Neural cell (in vitro differentiated cells): ENCODE results near the gene HOXD8. TPM values are rescaled to one million over a fixed set of nuclear protein-coding genes. Genes with fewer than 3 reads are reported as not detected.

Experiments
- H2AFZ ChIP-seq: fragments of 200-600, 300-800 bp; sonication (generic), shearing (Covaris generic); 2 replicates; pipeline ENCODE4 v1.6.0; 2014; ENCODE audit warnings: low read depth, mild to moderate bottlenecking, antibody characterized with exemption, low read length, moderate library complexity
- H3F3A ChIP-seq: fragments of 200-600 bp; shearing (Covaris generic); 2 replicates; pipeline ENCODE4 v1.6.1; 2016; ENCODE audit warnings: mild to moderate bottlenecking, moderate library complexity, mixed read lengths, antibody characterized with exemption, low read length; ENCODE audit not compliant: insufficient read depth, poor library complexity, severe bottlenecking
- H3K27ac ChIP-seq: fragments of 200-600, 300-800 bp; sonication (generic), shearing (Covaris generic); 2 replicates; pipeline ENCODE4 v1.5.1; 2014; ENCODE audit warnings: mild to moderate bottlenecking, low read length, moderate library complexity
- H3K27me3 ChIP-seq: fragments of 300-800, 200-600 bp; sonication (generic), shearing (Covaris generic); 2 replicates; pipeline ENCODE4 v1.6.0; 2014; ENCODE audit warnings: mild to moderate bottlenecking, low read depth, low read length, moderate library complexity; ENCODE audit not compliant: insufficient read depth
- H3K36me3 ChIP-seq: fragments of 300-800, 200-600 bp; sonication (generic), shearing (Covaris generic); 2 replicates; pipeline ENCODE4 v1.5.1; 2014; ENCODE audit warnings: mild to moderate bottlenecking, antibody characterized with exemption, low read length, moderate library complexity; ENCODE audit not compliant: insufficient read depth
- H3K4me2 ChIP-seq: fragments of 300-800, 200-600 bp; sonication (generic), shearing (Covaris generic); 2 replicates; pipeline ENCODE4 v1.6.0; 2014; ENCODE audit warnings: mild to moderate bottlenecking, low read length
- H3K4me3 ChIP-seq: fragments of 300-800, 200-600 bp; sonication (generic), shearing (Covaris generic); 2 replicates; pipeline ENCODE4 v1.5.1; 2014; ENCODE audit warnings: mild to moderate bottlenecking, low read length, moderate library complexity
- H3K79me2 ChIP-seq: fragments of 200-600 bp; shearing (Covaris generic); replicated peaks from 2 replicates; pipeline ENCODE4 v1.6.0; 2014; ENCODE audit warnings: mild to moderate bottlenecking, low read length, moderate library complexity; ENCODE audit not compliant: insufficient read depth
- H3K9ac ChIP-seq: fragments of 300-800, 200-600 bp; sonication (generic), shearing (Covaris generic); 2 replicates; pipeline ENCODE4 v1.6.1; 2016; ENCODE audit warnings: mild to moderate bottlenecking, low read length, mixed read lengths
- H3K9me2 ChIP-seq: fragments of 200-600 bp; shearing (Covaris generic); 2 replicates; pipeline ENCODE4 v1.6.1; 2016; ENCODE audit warnings: mild to moderate bottlenecking, low read length, mixed read lengths; ENCODE audit not compliant: insufficient read depth
- H3K9me3 ChIP-seq: fragments of 200-600, 300-800 bp; sonication (generic), shearing (Covaris generic); 2 replicates; pipeline ENCODE4 v1.6.1; 2016; ENCODE audit warnings: mild to moderate bottlenecking, mixed run types, low read length, moderate library complexity, mixed read lengths
- H4K20me1 ChIP-seq: fragments of 200-600 bp; shearing (Covaris generic); 2 replicates; pipeline ENCODE4 v1.6.1; 2016; ENCODE audit warnings: mild to moderate bottlenecking, mixed run types; ENCODE audit not compliant: insufficient read depth
- CTCF ChIP-seq: fragments of 450-650 bp; IDR thresholded peaks from 2 replicates; pipeline ENCODE4 v1.5.1; 2014; ENCODE audit warnings: antibody characterized with exemption, mild to moderate bottlenecking, moderate library complexity; ENCODE audit not compliant: poor library complexity, severe bottlenecking
- EP300 ChIP-seq: fragments of 450-650 bp; conservative IDR thresholded peaks from 2 replicates; pipeline ENCODE4 v1.6.1; 2014; ENCODE audit warnings: antibody characterized with exemption, mild to moderate bottlenecking, moderate library complexity; ENCODE audit not compliant: poor library complexity, severe bottlenecking
- EZH2 ChIP-seq: fragments of 200-600, 300-800 bp; shearing (Covaris generic), sonication (generic); IDR thresholded peaks from 2 replicates; pipeline ENCODE4 v1.6.1; 2014; ENCODE audit warnings: antibody characterized with exemption, low read length, borderline replicate concordance, mild to moderate bottlenecking; ENCODE audit not compliant: insufficient read depth, poor library complexity, severe bottlenecking
- MXI1 ChIP-seq: fragments of 450-650 bp; conservative IDR thresholded peaks from 2 replicates; pipeline ENCODE4 v1.6.1; 2014; ENCODE audit warnings: antibody characterized with exemption, mild to moderate bottlenecking; ENCODE audit not compliant: poor library complexity, severe bottlenecking
- POLR2AphosphoS5 ChIP-seq: IDR thresholded peaks from 2 replicates; pipeline ENCODE4 v1.6.1; 2012
- RAD21 ChIP-seq: fragments of 450-650 bp; conservative IDR thresholded peaks from 2 replicates; pipeline ENCODE4 v1.6.1; 2014; ENCODE audit warnings: antibody characterized with exemption, mild to moderate bottlenecking, moderate library complexity
- REST ChIP-seq: IDR thresholded peaks from 2 replicates; pipeline ENCODE4 v1.6.1; 2012; ENCODE audit warnings: borderline replicate concordance
- SMC3 ChIP-seq: fragments of 450-650 bp; conservative IDR thresholded peaks from 2 replicates; pipeline ENCODE4 v1.6.1; 2014; ENCODE audit warnings: antibody characterized with exemption, mild to moderate bottlenecking, moderate library complexity; ENCODE audit not compliant: poor library complexity
- TAF1 ChIP-seq: IDR thresholded peaks from 2 replicates; pipeline ENCODE4 v1.6.1; 2012; ENCODE audit warnings: low read depth
- polyA plus RNA-seq: library from polyadenylated mRNA; depleted of rRNA; stranded (reverse); fragments of >200 nt; gene quantifications from 2 replicates; pipeline ENCODE4 v1.2.3, GENCODE V29; 2014

The HOXD8 gene
- polyA plus RNA-seq, 1 donor from 2014 or later: not detected

- no peak for TF ChIP-seq POLR2AphosphoS5
- Histone ChIP-seq H3K9me3 (peaks cover 28% of the 10 kb centered on the region), H3F3A (no peaks in the 10 kb centered on the region), H3K9ac (no peak overlapping the region), H2AFZ (no peak overlapping the region), H3K79me2 (no peaks in the 10 kb centered on the region), H4K20me1 (no peaks in the 10 kb centered on the region), H3K4me2 (no peak overlapping the region), H3K4me3 (no peak overlapping the region), H3K27me3 (peaks cover 100% of the 10 kb centered on the region), H3K9me2 (no peaks in the 10 kb centered on the region), H3K36me3 (no peaks in the 10 kb centered on the region), H3K27ac (no peak overlapping the region)
Observed at GRCh38 chr2:176158855-176159662, 29.6 kb downstream of the HOXD8 start.

- Histone ChIP-seq H3K9me2 (no peaks in the 10 kb centered on the region), H3K9ac (no peak overlapping the region), H3K36me3 (no peaks in the 10 kb centered on the region), H3K9me3 (peaks cover 27% of the 10 kb centered on the region), H3K27ac (no peak overlapping the region), H2AFZ (no peak overlapping the region), H3K27me3 (peaks cover 100% of the 10 kb centered on the region), H3K4me2 (no peak overlapping the region), H3K4me3 (no peak overlapping the region), H3K79me2 (no peaks in the 10 kb centered on the region), H3F3A (no peaks in the 10 kb centered on the region), H4K20me1 (no peaks in the 10 kb centered on the region)
- TF ChIP-seq REST (no peak), CTCF (no peak), RAD21 (no peak), MXI1 (no peak), EP300 (no peak), TAF1 (no peak), SMC3 (no peak), EZH2 (no peak), POLR2AphosphoS5 (no peak)
Observed at GRCh38 chr2:176159663-176160250, 30.3 kb downstream of the HOXD8 start.
